PC-3 (cell line): ENCODE results near the gene MGAT5.

Source experiments
- CTCF ChIP-seq: fragments of 300-600 bp; sonication (generic); conservative IDR thresholded peaks from 2 replicates; pipeline ENCODE4 v1.5.1; 2017; ENCODE audit warnings: antibody characterized with exemption, low read depth, mild to moderate bottlenecking, low read length
- EZH2 ChIP-seq: fragments of 300-600 bp; sonication (generic); IDR thresholded peaks from one replicate; pipeline ENCODE4 v1.6.1; 2017; ENCODE audit warnings: antibody characterized with exemption, mild to moderate bottlenecking, low read length; ENCODE audit not compliant: unreplicated experiment

GRCh38 chr2:134334542-134335353, 80.9 kb downstream of the MGAT5 start:
- TF ChIP-seq CTCF, result no peak
- no peak for TF ChIP-seq EZH2
